NCI-H345 (cell line): ENCODE data around the gene SLC22A5.
"Not testable (repeated sequence)": the region's sequence is repeated elsewhere in the genome, so short reads cannot be mapped to it uniquely, and the experiment has no call there.

Experiments
- DNase-seq: peaks from one replicate; lab custom pipeline; 2025; lab: John Stamatoyannopoulos, UW

Gene SLC22A5

DNA sequence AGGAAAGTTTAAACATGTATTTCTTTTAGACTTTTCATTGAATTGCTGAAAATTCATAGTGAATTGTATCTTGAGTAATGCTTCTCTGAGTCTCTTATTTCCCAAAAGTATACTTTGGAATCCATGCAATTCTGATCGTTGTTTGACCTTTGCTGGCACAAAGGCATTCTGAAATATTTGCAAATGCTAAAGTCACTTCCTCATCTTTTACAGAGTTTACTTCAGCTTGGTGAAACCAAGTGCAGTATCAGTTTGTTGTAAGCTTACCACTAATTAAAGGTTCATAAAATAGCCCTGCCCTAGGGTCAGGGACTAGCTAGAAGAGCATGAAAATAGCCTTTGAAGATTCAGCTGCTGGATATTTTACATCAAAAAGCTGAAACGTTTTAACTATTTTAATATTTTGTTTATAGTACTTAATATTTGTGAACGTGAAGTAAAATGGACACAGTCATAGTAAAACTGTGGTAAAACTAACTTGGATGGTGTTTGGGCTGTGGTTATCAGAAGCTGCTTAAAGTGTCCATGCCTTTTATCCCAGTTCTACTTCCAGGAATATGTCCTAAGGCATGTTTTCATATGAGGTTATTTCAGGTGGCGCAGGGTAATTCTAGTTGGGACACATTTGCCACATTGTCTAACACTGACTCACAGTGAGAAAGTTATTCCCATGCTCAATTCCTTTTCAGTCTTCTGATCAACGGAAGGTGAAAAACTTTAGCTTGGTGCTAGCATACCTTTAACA is 45.3 kb downstream of the SLC22A5 start:
- no peak for DNase-seq

DNA sequence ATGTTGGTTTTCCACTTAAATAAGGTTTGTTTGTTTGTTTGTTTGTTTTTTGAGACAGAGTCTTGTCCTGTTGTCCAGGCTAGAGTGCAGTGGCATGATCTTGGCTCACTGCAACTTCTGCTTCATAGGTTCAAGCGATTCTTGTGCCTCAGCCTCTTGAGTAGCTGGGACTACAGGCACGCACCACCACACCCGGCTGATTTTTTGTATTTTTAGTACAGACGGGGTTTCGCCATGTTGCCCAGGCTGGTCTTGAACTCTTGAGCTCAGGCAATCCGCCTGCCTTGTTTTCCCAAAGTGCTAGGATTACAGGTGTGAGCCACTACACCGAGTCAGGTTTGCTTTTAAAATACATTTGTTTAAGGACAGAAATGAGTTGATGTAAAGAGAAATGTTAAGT is 46.0 kb downstream of the SLC22A5 start:
- DNase-seq = not testable (repeated sequence)

DNA sequence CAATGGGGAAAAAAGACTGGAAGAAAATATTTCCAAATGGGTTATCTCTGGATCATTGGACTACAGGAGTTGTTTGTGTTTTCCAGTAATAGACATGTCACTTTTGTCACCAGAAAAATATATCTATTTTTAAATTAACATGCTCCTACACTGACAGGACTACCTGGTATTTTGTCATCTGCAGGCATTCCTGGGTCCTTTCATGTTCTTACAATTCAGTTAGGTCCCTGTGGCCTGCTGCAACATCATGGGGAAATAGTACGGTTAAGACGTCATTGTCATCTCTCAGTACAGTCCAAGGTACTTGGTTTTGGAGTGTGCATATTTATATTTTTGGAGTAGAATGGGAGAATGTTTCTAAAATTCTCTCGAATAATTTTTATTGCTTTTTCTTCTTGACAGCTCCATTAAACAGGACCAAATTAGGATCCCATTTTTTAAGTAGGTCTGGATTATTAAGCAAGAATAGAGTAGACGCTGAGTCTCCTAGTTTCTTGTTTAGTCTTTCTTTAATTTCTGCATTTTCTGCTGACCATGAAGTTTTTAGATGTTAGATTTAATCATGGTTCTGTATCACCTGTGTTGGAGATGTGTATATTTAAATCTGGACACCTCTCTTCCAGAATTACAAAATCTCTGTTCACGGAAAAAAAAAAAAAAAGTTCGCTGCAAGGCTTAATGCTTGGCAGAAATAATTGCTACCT is 46.9 kb downstream of the SLC22A5 start:
- DNase-seq = no peak

DNA sequence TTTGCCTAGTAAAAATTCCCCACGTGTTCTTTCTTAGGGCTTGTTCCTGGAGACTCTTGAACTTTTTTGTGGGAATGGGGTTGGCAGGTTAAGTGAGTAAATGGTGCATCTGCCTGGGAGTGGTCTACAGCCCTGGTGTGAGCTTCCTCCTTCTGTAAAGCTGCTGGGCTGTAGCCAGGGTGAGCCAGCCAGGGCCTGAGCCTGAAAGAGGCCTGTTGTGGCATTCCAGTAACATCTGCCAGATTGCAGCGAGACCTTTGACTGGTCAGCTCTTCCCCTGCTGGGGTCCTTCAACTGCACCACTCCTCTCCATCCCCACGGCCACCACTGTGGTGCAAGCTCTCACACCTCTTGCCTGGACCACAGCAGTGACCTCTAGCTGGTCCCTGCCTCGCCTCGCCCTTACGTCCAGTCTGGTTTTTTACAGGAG is 47.5 kb downstream of the SLC22A5 start:
- DNase-seq = no peak

DNA sequence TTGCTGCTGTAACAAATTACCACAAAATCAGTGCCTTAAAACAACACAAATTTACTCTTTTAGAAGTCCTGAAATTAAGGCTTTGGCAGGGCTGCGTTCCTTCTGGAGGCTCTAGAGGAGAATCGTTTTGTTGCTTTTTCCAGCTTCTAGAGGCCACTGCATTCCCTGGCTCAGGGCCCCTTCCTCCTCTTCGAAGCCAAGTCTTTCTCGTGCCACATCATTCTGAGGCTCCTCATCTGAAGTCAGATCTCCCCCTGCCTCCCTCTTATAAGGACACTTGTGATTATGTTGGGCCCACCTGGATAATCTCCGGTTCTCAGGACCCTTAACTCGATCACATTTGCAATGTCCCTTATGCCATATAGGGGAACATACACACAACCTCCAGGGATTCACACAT is 48.0 kb downstream of the SLC22A5 start:
- no peak for DNase-seq

DNA sequence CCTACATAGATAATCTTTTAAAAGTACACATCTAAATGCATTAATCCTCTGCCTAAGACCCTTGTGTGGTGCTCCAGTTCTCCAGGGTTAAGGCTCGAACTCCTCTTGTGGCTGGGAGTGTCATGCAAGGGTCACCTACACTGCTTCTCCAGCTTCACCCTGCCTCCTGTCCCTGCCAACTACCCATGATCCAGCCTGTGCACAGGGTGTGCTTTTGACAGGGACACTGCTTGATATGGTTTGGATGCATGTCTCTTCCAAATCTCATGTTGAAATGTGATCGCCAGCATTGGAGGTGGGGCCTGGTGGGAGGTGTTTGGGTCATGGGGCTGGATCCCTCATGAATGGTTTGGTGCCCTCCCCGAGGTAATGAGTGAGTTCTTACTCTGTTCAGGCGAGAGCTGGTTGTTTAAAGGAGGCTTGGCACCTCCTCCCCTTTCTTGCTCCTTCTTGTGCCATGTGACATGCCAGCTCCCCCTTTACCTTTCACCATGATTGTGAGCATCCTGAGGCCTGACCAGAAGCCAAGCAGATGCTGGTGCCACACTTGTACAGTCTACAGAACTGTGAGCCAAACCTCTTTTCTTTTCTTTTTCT is 48.5 kb downstream of the SLC22A5 start:
- DNase-seq = no peak

DNA sequence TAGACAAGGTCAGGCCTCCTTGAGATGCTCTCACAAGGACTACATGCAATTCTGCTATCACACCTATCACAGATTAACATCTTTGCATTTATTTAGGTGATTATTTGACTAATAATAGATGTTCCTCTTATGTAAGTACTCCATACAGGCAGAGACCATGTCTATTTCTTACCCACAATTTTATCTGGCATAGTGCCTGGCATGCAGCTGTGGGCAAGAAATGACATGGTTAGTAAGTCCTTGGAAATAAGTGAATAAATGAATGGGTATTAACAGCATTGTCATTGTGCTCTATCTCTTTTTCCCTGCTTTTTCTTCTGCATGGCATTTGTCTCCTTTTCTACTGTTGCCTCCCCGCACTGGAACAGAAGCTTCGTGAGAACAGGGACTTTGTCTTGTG is 49.4 kb downstream of the SLC22A5 start:
- DNase-seq = no peak

DNA sequence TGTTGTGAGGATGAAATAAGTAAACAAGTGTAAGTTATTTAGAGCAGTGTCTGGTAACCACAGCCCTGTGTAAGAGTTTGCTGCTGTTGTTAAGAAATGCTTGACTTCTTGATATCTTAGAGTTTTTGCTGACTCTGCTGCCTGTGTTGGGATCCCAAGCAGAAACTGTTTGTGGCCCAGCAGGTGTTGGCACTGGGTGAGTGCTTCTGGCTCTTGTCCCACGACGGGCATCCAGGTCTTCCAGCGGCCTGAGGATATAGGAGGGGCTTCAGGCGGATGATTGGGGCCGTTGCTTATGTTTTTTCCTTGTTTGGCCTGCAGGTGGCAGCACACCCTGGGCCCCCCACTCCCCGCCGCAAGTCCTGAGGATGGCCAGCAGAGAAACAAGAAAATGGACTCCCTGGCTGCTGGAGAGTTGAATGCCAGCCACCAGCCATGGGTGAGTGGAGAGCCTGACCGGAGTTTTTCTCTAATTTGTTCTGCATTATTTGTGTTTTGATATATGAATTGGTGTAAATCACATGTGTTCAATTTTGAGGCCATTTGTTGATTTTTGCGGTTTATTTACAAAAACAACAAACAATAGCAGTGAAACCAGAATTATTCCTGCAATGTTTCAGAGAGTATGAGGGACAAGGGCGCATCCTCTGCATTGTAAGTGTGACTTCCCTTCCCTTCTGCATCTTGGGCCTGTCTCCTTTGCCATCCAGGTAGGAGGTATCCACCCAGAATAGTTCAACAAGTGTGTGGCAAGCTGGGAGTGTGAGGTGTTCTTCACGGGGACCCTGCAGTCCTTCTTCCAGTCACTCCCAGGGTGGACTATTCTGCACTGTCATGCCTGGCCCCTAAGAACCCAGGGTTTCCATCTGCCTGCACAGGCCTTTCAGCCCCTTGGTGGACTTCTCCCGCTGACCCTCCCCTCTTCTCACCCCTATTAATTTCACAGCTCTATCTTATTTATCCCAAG is 50.3 kb downstream of the SLC22A5 start:
- peak; percentile 63 for DNase-seq

DNA sequence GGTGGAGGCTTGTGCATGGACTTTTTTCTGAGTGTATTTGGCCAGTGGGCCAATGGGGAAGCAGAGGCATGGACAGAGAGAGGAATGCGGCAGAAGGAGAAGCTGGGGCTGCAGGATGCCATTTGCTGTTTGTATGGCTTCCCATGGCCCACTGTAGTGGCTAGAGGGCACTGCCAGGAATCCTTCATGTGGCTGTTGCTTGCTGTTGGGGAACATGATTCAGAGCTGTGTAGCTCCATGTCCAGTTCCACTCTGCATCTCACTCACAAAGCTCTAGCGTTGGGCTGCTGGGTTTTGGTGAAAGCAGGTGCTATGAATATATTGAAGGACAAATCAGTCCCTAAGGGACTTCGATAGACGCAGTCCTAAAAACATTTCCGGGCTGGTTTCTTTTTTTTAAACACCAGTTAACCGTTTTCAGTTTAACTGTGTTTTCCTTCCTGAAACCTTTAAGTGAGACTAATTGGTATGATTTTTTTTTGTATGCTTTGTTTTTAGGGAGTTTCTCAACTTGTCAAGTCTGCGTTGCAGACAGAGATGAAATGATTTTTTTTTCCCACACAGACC is 51.3 kb downstream of the SLC22A5 start:
- no peak for DNase-seq

DNA sequence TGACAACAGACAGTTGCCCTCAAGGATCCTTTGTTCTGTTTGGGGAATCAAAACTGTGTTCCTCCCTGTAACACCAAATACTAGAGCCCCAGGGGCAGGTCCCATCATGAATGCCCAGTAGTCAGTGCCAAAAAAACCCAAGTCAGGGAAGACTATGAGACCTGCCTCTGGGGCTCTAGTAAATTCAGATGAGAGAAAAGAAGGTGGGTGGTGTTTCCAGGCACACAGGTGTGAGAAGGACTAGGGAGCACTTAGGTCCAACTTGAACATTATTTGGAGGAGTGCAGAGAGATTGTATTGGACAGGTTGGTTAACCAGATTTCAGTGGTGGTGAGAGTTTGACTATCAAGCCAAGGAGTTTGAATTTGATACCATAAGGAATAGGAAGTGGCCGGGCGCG is 52.0 kb downstream of the SLC22A5 start:
- DNase-seq = no peak

DNA sequence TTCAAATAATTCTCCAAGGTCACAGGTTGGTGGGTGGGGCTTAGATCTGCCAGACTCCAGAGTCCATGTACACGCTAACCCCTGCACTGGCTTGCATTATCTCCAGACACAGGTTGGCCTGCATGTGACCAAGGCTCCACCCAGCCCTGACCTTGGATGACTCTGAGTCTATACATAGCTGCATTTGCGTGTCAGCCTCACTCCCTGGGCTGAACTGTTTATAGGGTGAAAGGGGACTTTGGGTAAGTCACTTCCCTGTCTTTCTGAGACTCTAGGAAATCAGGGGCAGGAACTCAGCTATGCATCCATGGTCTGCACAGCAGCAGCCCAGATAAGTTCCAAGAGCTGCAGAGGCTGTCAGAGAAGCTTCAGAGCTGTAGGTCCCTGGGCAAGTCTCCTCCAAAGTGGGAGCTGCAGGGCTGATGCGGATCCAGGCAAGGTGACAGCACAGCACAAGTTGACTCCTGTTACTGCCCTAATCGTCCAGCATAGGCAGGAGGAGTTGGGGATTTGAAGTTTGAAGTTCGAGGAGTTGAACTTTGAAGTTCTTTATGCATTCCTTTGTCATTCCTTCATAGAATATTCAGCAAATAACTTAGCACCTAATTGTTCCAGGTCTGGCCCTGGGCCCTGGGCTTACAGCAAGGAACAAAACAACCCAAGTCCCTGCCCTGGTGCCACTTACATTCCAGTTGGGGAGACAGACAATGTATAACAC is 53.4 kb downstream of the SLC22A5 start:
- DNase-seq = no peak

DNA sequence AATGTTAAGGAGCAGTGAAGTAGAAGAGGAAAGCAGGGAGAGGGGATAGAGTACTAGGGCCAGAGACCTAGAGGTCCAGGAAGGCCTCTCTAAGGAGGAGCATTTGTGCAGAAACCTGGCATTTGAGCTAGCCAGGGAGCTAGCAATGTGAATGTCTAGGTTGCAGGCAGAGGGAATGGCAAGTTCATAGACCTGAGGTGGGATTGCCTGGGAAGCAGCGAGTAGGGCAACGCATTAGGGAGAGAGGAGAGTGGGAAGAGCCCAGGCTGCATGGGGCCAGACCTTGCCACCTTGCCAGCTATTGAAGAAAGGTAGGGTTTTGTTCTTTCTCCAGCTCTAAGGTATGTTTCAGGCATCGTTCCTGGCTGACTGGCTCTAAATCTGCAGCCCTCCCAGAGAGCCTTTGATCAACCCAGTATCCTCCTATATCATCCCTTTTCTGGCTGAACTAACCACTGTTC is 54.0 kb downstream of the SLC22A5 start:
- no peak for DNase-seq

DNA sequence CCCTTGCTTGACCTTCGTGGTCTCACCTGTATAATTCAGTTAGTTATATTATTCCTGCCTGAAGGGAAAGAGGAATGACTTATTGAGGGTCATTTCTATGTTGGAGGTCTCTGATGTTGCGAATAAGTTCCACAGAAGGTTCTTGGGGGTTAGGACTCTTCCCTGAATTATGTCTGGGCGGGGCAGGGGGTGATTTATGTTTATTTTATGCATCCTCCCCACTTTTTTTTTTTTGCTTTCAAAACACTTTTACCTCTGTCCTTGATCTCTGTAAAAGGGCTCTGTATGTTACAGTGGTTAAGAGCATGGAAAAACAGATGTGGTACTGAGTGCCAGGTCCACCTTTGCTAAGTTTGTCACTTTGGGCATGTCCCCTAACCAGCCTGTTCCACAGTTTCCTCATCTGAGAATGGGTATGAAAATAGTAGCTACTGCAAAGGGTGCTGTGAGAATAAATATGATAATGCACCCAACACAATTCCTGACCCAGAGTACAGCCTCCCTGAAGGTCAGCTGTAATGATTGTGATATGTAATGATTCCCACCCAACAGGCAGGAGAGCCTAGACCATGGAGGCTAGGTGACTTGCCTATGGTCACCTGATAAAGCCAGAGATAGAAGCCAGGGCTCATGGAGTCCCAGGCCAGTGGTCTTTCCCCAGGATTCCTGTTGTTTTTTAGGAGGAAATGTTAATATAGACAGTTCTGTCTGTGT is 54.8 kb downstream of the SLC22A5 start:
- no peak for DNase-seq

DNA sequence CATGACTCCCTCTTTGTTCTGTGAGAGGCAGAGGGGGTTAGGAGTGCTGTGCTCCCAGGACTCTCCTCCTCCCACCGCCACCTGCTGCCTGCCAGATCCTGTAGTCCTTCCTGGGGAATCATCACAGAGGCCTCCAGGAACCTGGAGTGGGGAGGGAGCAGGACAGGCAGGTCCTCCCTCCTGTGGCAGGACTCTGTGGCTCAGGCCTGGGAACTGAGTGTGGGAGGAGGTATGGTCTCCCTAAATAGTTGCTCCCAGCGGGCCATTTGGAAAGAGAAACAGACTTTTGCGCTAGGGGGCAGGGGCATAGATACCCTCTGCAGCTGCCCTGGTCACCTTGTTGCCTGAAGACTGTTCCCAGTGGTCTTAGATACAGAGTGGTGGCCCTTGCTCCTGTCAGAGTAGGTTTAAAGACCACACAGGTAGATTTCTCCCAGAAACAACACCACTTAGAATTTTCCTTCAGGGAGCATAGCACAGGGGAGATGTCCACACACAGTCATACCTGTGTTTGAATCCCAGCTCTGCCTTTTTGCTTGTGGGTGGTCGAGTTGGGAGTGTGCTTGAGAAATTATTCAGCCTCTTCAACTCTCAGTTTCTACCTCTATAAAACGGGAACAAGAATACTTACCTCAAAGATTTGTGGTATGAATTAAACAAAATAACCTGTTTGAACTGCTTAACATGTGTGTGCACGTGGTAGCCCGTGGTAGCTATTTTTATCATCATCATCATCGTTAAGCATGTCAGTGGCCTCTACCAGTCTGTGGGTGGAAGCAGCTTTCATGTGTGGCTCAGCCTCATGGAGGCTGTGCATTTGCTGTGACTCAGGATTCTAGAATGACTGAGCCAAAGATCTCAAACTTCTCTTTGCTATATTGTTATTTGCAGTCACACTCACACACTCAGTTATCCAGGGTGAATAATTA is 55.8 kb downstream of the SLC22A5 start:
- no peak for DNase-seq

DNA sequence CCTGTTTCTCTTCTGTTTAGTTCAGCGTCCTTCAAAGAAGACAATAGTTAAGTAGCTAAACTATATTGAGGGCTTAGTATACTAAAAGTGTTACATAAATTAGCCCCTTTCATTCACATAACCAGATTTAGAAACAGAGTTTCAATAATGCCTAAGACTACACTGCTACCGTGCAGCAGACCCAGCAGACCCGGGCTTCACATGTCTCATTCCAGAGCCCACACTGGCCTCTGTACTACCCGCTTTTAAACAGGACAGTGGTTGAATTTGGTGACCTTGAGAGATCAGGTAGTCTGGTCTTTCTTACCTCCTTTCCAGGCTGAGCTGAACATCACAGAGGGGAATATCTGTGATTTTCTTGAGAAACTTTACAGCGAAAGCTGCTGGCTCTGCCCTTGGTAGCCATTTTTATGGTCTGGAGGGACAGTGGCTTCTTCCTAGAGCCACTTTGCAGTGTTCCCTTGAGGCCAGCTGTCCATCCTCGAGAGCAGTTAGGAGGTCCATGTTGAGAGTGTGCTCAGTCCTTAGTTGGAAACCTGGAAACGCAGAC is 56.5 kb downstream of the SLC22A5 start:
- no peak for DNase-seq

DNA sequence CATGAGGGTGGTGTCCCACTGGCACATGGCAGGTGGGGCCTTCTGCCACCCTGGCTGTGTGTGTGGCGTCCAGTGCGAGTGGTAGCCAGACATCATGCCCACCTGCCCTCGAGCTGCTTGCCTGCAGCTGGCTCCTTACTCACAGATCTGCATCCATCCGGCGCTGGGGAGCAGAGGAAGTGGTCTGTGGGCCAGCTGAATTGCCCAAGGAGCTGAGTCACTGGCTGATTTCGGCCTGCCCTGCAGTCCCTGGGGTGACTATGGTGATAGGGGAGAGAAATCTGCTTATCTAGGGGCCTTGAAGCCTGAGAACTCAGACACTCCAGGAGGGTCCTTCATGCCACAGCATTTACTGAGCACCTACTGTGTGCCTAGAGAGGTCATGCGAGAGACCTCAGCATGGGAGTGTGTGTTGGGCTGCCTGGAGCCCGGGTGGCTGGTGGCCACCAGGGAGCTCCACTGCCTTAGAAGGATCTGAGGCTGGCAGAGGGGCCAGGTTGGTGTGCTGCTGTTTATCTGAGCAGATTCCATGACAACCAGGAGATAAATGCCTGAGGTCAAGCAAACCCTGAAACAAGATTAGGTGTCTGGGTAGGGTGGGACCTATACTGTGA is 57.1 kb downstream of the SLC22A5 start:
- no peak for DNase-seq

DNA sequence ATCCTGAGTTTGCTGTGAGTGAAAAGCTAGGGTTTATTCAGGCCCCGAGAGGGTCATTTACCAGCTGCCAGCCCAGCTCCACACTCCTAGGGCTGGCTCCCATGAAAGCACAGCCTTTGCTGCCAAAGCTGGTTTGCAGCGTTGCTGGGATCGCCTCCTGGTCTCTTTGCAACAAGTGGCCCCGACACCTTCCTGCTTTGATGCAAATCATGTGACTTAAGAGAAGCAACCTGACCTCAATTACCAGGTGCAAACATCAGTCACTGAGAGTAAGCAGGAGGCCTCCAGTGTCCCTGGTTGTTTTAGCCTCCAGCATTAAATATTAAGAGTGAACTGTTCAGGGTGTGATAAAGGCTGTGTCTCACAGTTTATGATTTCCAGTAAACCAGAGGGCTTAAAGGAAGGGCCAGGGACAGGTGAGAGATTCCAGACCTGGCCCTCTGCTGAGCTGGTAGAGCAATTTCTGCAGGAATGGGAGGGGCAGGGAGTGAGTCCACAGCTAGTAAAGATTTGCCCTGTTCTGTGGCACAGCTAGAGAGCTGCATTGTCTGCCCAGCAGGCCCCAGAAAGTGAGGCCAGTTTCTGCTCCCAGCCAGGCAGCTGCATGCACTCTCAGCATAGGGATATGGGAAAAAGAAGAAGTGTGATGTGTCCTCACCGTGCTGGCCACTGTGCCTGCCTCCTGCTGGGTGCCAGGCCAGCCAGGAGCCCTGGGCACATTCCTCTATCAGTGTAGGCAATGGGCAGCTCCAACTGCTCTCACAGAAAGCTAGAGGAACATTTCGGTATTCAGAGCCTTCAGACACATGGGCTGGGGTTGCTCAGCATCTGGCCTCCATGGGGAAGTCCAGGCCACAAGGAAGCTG is 58.0 kb downstream of the SLC22A5 start:
- DNase-seq = peak; percentile 55

DNA sequence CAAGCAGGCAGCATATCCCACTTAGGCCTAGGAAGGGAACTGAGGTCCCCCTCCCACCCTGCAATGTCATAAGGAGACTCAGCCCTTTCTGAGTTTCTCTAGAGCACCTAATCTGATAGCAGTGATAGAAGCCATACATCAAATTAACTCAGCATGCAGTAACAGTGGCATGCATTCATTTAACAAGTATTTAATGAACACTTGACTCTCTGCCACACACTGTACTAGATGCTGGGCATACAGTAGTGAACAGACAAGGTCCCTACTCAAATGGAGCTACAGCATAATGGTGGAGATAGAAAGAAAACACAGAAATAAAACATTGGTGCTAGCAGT is 58.6 kb downstream of the SLC22A5 start:
- DNase-seq = peak; percentile 55
